Ectodermal cell (in vitro differentiated cells): ENCODE data around the gene FCHSD2.

Experiments used
- H3K27ac ChIP-seq: 2 replicates; pipeline ENCODE4 v1.7.0; 2013; ENCODE audit warnings: mild to moderate bottlenecking, low read depth, low read length; ENCODE audit not compliant: insufficient read depth, poor library complexity, severe bottlenecking
- H3K27me3 ChIP-seq: 2 replicates; pipeline ENCODE4 v1.7.0; 2013; ENCODE audit warnings: mild to moderate bottlenecking, low read length; ENCODE audit not compliant: insufficient read depth, control insufficient read depth, poor library complexity, severe bottlenecking
- H3K36me3 ChIP-seq: one replicate; pipeline ENCODE4 v1.7.0; 2013; ENCODE audit warnings: low read length; ENCODE audit not compliant: control insufficient read depth, insufficient read depth
- H3K4me1 ChIP-seq: one replicate; pipeline ENCODE4 v1.7.0; 2013; ENCODE audit warnings: low read length; ENCODE audit not compliant: control insufficient read depth, insufficient read depth
- H3K4me3 ChIP-seq: 2 replicates; pipeline ENCODE4 v1.7.0; 2013; ENCODE audit warnings: low read depth, low read length, control low read depth; ENCODE audit not compliant: insufficient read depth
- H3K9me3 ChIP-seq: 2 replicates; pipeline ENCODE4 v1.7.0; 2013; ENCODE audit warnings: mild to moderate bottlenecking, low read length, moderate library complexity; ENCODE audit not compliant: control insufficient read depth
- WGBS, 2 experiments: methylation state at CpG; one replicate each; pipeline ENCODE4 v1.1.7; 2013; ENCODE audit warnings: missing lambda C conversion rate in 2 of 2; 5-methylcytosine and 5-hydroxymethylcytosine counted together

Gene FCHSD2

GRCh38 chr11:72834905-72835304 is 307.2 kb downstream of the FCHSD2 start:
- no peaks in the 10 kb centered on the region for H3K9me3 ChIP-seq
- H3K27ac ChIP-seq, result no peak overlapping the region
- H3K4me1 ChIP-seq, result peaks cover 8% of the 10 kb centered on the region
- no peak overlapping the region for H3K4me3 ChIP-seq
- WGBS, 2 experiments, result 96 to 98% methylated on average over 5 of the region's 5 CpGs
- peaks cover 5% of the 10 kb centered on the region for H3K36me3 ChIP-seq
- no peaks in the 10 kb centered on the region for H3K27me3 ChIP-seq

- Histone ChIP-seq H3K36me3 (peaks cover 5% of the 10 kb centered on the region), H3K27ac (no peak overlapping the region), H3K4me1 (peaks cover 8% of the 10 kb centered on the region), H3K27me3 (no peaks in the 10 kb centered on the region), H3K4me3 (no peak overlapping the region), H3K9me3 (no peaks in the 10 kb centered on the region)
- 81 to 85% methylated on average over 8 of the region's 8 CpGs for WGBS, 2 experiments
Measured at GRCh38 chr11:72833811-72834493, 308.2 kb downstream of the FCHSD2 start.

- Histone ChIP-seq H3K4me3 (no peak overlapping the region), H3K36me3 (peaks cover 5% of the 10 kb centered on the region), H3K9me3 (no peaks in the 10 kb centered on the region), H3K4me1 (peaks cover 8% of the 10 kb centered on the region), H3K27me3 (no peaks in the 10 kb centered on the region), H3K27ac (no peak overlapping the region)
- WGBS, 2 experiments, result 92 to 95% methylated on average over 5 of the region's 5 CpGs
Measured at GRCh38 chr11:72833083-72833733, 308.9 kb downstream of the FCHSD2 start.

- H3K36me3 ChIP-seq, result peaks cover 2% of the 10 kb centered on the region
- H3K9me3 ChIP-seq, result no peaks in the 10 kb centered on the region
- 84 to 86% methylated on average over 9 of the region's 9 CpGs for WGBS, 2 experiments
- H3K4me1 ChIP-seq, result peaks cover 8% of the 10 kb centered on the region
- no peak overlapping the region for H3K27ac ChIP-seq
- no peaks in the 10 kb centered on the region for H3K27me3 ChIP-seq
- H3K4me3 ChIP-seq, result no peak overlapping the region
Measured at GRCh38 chr11:72832301-72833082, 309.6 kb downstream of the FCHSD2 start.

- H3K36me3 ChIP-seq, result no peaks in the 10 kb centered on the region
- no peak overlapping the region for H3K4me3 ChIP-seq
- WGBS, 2 experiments, result 60 to 63% methylated on average over 12 to 13 of the region's 13 CpGs
- peaks cover 8% of the 10 kb centered on the region for H3K4me1 ChIP-seq
- H3K27me3 ChIP-seq, result no peaks in the 10 kb centered on the region
- H3K27ac ChIP-seq, result no peak overlapping the region
- H3K9me3 ChIP-seq, result no peaks in the 10 kb centered on the region
Measured at GRCh38 chr11:72831521-72832300, 310.4 kb downstream of the FCHSD2 start.

GRCh38 chr11:72829884-72830533 is 312.1 kb downstream of the FCHSD2 start:
- Histone ChIP-seq H3K36me3 (no peaks in the 10 kb centered on the region), H3K27ac (no peak overlapping the region), H3K9me3 (no peaks in the 10 kb centered on the region), H3K4me3 (no peak overlapping the region), H3K27me3 (no peaks in the 10 kb centered on the region), H3K4me1 (peaks cover 8% of the 10 kb centered on the region)
- 94 to 96% methylated on average over 5 of the region's 5 CpGs for WGBS, 2 experiments

- H3K9me3 ChIP-seq, result no peaks in the 10 kb centered on the region
- H3K4me3 ChIP-seq, result no peak overlapping the region
- no peaks in the 10 kb centered on the region for H3K27me3 ChIP-seq
- no peak overlapping the region for H3K27ac ChIP-seq
- peaks cover 8% of the 10 kb centered on the region for H3K4me1 ChIP-seq
- no peaks in the 10 kb centered on the region for H3K36me3 ChIP-seq
- 93 to 96% methylated on average over 13 of the region's 13 CpGs for WGBS, 2 experiments
Measured at GRCh38 chr11:72829178-72829577, 312.9 kb downstream of the FCHSD2 start.

- no peak overlapping the region for H3K4me3 ChIP-seq
- H3K27ac ChIP-seq, result no peak overlapping the region
- H3K27me3 ChIP-seq, result no peaks in the 10 kb centered on the region
- peaks cover 8% of the 10 kb centered on the region for H3K4me1 ChIP-seq
- 94 to 95% methylated on average over 7 of the region's 7 CpGs for WGBS, 2 experiments
- H3K9me3 ChIP-seq, result no peaks in the 10 kb centered on the region
- no peaks in the 10 kb centered on the region for H3K36me3 ChIP-seq
Measured at GRCh38 chr11:72828692-72829101, 313.4 kb downstream of the FCHSD2 start.

- Histone ChIP-seq H3K27ac (no peak overlapping the region), H3K27me3 (no peaks in the 10 kb centered on the region), H3K36me3 (no peaks in the 10 kb centered on the region), H3K4me1 (peaks cover 8% of the 10 kb centered on the region), H3K9me3 (no peaks in the 10 kb centered on the region), H3K4me3 (no peak overlapping the region)
- whole genome bisulfite sequencing, 2 experiments, result 92 to 93% methylated on average over 11 of the region's 11 CpGs
Measured at GRCh38 chr11:72828081-72828567, 314.0 kb downstream of the FCHSD2 start.
